Measurements from ENCODE around the gene SNTB2.
"Not testable (repeated sequence)": the region's sequence is repeated elsewhere in the genome, so short reads cannot be mapped to it uniquely, and the experiment has no call there.

Gene SNTB2

DNA sequence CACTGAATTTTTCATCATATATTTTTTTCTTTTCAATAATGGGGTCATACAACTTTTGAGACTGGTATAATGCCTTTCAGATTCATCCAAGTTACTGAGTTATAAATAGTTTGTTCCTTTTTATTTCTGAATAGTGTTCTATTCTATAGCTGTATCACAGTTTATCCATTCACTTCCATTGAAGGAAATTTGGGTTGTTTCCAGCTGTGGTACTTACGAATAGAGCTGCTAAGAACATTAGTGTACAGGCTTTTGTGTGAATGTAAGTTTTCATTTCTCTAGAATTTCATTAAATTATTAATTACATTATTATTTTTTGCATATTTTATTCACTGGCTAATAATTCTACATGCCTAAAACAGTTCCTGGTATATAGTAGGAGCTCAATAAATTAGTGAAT is 52.9 kb downstream of the SNTB2 start:
- no peak for DNase-seq

DNA sequence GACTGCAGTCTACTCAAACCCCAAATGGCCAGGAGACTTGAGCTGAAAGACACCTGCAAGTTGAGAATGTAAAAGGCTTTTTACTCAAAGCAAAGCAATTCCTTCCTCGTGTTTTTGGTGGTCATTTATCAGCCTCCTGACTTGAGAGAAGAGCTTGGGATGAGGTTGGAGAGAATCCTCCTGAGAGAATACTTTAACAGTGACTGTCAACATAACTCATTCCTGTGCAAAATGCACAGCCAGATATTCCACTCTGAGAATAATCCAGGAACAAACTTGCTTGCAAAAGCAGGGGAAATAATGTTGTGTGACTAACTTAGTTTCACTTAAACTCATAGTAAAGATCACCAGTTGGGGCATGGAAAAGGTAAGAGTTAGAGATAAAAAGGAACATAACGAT is 53.4 kb downstream of the SNTB2 start:
- no peak for DNase-seq

DNA sequence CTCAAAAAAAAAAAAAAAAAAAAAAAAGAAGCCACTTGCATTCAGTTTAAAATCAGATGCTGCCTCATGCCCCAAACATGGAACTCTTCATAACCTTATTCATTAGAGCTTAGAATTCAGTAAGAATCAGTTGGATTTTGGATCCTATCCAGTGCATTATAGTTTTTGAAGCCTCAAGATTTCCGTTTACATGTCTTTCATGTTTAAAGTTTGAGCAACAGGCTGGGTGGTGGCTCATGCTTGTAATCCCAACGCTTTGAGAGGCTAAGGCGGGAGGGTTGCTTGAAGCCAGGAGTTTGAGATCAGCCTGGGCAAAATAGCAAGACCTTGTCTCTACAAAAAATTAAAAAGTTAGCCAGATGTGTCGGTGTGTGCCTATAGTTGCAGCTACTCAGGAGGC is 55.0 kb downstream of the SNTB2 start:
- no peak for DNase-seq

DNA sequence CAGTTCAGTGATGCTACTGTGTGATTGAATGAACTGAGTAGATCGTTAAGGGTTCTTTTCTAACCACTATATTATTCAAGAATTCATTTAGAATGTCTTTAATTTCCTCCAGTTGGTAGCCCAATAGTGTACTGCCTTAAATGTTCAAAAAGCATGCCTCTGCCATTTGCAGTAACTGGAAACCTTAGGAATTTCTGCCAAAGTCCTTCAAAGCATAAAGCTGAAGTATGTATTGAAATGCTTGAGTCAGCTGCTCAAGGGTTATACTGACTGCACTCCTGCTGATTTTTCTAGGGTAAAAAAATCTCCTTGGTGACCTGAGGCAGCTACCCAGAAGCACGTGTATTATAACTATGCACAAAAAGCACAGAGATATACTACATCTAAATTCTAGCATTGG is 56.5 kb downstream of the SNTB2 start:
- DNase-seq, result no peak

DNA sequence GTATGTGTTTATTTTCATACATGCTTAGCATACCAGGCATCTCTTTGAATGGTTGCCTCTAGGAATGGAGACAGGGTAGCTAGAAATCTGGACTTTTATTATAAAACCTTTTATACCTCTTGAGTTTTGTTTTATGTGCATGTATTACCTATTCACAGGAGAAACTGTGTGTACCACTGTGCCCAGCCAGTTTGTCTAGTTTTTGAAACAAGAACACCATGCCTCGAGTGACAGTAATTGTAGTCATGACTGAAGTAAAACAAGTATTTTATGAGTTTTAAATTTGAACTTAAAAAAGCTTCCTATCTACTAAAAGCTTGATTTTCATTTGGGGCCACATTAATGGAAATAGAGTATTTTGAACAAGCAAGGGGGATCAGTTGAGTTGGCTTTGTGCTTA is 57.4 kb downstream of the SNTB2 start:
- DNase-seq, result no peak

DNA sequence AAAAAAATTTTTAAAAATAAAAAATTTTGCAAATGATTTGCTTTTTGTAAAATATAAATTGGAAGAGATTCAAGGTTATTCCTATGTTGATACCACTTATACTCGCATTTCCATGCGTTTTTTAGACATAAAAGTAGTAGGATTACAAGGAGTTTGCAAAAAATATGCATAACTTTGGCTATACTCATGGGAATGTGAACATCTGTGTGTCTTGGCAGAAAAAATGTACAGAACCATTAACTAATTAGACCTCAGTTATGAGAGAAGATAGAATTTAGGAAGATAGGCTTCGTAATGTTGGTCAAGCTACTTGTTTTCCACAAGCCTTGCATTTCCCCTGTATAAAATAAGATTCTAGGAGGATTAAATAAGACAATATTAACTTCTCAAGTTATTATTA is 63.1 kb downstream of the SNTB2 start:
- no peak for DNase-seq

DNA sequence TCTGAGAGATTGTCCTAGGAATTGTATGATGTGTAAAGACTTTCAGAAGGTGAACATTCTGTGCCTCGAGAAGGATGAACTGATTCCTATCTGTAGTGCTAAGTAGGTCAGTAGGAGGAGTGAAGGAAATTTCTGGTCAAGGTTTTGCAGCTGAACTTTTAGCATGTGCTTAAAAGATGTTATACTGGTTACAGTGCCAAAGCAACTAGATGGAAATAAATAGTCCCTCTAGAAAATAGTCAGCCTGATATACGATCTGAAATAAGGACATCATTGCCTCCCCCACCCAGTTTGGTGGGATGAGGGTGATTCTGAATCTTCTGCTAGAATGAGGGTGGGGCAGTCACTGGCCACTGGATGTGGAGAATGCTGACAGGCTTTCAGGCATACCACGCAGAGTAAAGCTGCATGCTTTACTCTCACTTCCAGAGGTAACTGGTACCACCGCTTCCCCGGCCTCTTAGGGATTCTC is 66.9 kb downstream of the SNTB2 start:
- no peak for DNase-seq

DNA sequence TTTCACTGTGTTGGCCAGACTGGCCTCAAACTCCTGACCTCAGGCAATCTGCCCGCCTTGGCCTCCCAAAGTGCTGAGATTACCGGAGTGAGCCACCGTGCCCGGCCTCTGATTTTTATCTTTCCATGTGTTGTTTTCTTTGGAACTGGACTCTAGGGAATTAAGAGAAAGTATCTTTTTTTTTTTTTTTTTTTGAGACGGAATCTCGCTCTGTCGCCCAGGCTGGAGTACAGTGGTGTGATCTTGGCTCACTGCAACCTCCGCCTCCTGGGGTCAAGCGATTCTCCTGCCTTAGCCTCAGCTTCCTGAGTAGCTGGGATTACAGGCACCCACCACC is 72.4 kb downstream of the SNTB2 start:
- not testable (repeated sequence) for DNase-seq

DNA sequence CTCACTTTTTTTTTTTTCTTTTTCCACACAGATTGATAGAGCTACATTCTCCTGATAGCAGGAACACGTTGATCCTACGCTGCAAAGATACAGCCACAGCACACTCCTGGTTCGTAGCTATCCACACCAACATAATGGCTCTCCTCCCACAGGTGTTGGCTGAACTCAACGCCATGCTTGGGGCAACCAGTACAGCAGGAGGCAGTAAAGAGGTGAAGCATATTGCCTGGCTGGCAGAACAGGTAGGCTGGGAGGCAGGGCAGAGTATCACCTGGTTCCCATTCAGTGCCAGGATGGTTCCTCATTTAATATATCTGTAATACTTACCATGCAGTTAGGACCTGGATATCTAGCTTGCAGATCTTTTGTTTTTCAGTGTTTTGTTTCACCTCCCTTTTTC is 73.1 kb downstream of the SNTB2 start:
- DNase-seq, result no peak

DNA sequence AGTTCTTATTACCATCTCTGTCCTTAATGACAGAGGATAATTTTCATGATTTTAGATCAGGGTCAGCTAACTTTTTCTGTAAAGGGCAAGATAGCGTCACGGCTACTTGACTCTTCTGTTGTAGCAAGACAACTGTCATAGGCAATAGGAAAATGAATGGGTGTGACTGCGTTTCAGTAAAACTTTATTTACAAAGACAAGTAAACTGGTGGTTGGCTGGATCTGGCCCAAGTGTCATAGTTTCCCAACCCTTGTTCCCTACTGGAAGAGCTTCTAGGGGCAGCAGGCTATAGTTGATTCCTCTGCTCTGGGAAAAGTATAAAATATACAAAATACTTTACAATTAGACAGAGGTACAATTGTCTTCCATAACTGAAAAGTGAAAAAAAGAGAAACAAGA is 73.5 kb downstream of the SNTB2 start:
- DNase-seq, result no peak

DNA sequence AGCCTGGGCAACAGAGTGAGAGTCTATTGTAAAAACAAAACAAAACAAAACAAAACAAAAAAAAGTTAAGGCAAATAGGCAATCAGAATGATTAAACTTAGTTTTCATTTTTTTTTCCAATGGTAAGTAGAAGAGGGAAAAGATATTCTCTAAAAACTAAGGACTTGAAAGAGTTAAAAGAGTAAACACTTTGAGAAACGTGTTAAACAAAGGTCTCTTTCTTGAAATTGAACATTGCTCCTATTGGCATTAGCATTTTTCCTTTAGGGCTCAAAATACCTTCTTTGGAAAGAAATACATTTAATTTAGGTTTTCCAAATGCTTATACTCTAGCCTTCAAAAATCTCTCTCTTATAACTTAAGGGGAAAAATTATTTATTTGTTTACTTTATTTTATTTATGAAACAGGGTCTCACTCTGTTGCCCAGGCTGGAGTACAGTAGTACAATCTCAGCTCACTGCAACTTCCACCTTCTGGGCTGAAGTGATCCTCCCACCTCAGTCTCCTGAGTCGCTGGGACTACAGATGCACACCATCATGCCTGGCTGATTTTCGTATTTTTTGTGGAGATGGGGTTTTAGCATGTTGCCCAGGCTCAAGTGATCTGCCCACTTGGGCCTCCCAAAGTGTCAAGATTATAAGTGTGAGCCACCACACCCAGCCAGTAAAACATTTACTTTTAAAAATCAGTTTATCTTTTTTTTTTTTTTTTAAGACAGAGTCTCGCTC is 79.5 kb downstream of the SNTB2 start:
- no peak for DNase-seq

DNA sequence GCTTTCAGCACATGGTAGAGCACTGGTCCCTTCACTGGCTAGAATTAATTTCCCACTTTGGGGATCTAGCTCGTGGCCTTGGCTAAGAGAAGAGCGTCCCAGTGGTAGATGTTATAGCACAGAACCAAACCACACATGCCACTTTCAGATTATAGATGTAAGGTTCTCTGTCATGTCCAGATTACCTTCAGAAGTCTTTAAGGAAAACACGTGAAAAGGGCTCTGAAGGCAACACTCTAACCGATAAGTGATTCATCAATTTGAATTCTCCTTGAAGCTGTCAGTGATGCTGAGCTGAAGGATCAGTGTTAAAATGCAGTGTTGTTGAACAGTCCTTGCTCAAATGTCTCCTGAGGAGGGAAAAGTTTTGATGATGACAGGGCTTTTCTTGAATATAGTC is 80.7 kb downstream of the SNTB2 start:
- no peak for DNase-seq

DNA sequence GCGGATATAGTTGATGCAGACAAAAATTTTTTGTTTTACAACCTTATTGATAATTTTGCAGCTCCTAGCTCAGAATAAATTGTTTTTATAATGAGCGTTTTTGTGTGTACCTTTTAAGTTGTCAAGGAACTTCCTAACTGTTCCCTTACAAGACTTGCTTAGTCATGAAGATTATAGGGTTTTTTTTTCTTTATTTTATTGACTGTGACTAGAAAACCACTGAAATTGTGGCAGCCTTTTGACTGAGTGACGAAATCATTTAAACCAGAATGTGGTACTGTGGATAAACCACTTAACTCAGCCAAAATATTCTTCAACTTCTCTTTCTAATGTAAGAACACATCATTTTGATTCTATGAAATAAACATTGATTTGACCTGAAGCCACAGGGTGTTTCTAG is 83.4 kb downstream of the SNTB2 start:
- DNase-seq, result no peak

DNA sequence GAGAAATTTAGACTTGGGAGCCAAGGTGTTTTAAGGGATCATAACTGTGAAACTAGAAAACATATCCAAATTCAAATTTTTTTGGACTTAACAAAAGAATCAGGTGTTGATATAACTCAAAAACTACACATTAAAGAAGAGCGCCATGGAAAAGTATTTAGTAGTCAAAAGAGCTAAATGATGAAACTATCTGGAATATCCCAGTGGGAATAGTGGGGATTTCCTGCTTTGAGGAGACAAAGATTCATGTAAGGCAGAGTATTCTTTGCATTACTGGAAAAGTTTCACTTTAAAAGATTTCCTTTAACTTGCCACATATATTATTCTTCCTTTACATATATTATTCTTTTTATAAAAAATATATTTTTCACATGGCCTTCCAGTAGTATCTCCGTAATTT is 83.9 kb downstream of the SNTB2 start:
- no peak for DNase-seq

DNA sequence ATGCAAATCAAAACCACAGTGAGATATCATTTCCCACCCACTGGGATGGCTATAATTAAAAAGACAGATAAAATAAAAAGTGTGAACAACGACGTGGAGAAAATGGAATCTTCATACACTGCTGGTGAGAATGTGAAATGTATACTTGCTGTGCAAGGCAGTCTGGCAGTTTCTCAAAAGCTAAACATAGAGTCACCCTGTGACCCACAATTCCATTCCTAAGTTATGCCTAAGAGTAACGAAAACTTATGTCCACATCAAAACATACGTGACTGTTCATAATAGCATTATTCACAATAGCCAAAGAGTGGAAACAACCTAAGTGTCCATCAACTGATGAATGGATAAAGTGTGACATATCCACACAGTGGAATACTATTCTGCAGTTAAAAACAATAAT is 86.0 kb downstream of the SNTB2 start:
- DNase-seq, result no peak

DNA sequence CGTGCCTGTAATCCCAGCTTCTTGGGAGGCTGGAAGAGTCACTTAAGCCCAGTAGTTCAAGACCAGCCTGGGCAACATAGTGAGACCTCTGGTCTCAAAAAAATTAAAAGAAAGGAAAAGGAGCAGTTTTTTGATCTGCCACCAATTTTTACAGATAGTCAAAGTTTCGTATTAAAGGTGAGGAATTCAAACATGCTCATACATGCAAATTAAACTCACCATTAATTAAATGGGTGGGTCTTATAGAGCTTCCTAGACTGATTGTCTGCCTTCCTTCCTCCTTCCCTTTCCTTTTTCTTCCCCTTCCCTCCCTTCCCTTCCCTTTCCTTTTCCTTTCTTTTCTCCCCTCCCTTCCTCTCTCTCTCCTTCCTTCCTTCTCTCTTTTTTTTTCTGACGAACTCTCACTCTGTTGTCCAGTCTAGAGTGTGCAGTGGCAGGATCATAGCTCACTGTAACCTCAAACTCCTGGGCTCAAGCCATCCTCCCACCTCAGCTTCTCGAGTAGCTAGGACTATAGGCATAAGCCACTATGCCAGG is 87.8 kb downstream of the SNTB2 start:
- no peak for DNase-seq

DNA sequence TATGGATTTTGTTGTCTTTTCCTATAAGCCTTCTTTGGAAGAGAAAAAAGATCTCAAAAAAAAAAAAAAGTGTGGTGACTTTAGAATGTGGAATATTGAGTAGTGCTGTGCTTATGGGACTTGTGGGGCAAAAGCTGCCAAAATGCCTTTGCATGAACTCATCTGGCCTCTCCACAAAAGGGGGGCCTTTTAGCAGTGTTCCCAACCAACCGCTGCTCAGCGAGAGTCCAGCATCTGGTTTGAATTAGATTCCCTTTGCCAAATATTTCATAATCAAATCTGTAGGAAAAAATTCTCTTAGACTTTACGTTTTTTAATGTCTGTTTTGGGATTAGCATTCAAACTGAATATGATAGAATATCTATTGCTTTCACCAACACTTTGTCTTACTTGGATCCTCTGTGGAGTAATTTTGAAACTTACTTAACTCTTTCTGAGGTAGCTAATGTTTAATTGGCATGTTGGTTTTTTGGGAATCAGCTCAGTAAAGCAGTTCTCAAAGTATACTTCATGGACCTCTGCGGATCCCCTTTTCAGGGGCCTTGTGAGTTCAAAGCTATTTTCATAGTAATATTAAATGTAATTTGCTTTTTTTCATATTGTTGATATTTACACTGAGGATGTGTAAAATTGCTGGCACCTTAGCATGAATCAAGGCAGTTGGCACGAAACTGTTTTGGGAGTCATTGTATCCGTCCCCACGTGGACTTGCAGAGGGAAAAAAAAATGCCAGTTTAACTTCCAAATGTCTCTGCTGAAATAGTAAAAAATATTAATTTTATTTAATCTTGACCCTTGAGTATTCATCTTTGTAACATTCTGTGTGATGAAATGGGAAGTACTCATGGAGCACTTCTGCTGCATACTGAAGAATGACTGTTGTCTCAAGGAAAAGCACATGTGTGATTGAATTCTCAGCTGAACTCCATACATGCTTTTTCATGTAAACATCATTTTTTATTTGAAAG is 89.5 kb downstream of the SNTB2 start:
- no peak for DNase-seq

DNA sequence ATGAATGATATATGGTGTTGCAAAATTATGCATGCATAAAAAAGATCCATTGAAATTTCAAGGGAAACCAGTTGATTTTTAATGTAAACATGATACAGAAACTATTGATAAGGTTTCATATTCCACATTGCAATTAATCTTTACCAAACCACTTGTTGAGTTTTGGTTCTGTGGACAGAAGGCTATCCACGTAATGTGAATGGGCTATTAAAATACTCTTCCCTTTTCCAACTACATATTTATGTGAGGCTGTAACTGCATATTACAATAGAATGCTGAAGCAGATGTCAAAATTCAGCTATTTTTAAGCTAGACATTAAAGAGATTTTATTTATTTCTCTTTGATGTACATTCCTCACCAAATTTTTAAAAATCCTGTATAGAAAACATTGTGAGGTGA is 90.4 kb downstream of the SNTB2 start:
- DNase-seq, result no peak

DNA sequence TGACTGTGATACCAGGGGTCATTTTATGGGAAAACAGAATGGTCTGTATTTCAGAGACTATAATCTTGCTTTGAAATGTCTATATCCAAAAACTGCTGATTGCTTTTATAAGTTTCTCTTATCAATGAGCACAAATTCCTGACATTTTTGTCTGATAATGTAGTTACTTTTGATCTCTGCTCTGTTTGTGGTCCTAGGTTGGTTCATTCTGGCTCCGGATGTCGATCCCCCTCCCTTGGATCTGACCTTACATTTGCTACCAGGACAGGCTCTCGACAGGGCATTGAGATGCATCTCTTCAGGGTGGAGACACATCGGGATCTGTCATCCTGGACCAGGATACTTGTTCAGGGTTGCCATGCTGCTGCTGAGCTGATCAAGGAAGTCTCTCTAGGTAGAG is 96.9 kb downstream of the SNTB2 start:
- no peak for DNase-seq

DNA sequence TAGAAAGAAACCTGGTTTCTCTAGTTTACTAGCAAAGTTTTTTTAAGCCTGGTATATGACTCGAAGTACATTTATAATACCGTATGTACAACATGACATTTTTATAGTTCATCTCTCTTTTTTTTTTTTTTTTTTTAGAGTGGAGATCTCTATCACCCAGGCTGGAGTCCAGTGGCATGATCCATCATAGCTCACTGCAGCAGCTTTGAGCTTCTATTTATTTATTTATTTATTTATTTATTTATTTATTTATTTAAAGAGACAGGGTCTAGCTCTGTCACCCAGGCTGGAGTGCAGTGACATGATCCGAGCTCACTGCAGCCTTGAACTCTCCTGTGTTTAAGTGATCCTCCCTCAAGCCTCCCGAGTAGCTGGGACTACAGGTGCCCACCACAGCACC is 98.3 kb downstream of the SNTB2 start:
- no peak for DNase-seq

DNA sequence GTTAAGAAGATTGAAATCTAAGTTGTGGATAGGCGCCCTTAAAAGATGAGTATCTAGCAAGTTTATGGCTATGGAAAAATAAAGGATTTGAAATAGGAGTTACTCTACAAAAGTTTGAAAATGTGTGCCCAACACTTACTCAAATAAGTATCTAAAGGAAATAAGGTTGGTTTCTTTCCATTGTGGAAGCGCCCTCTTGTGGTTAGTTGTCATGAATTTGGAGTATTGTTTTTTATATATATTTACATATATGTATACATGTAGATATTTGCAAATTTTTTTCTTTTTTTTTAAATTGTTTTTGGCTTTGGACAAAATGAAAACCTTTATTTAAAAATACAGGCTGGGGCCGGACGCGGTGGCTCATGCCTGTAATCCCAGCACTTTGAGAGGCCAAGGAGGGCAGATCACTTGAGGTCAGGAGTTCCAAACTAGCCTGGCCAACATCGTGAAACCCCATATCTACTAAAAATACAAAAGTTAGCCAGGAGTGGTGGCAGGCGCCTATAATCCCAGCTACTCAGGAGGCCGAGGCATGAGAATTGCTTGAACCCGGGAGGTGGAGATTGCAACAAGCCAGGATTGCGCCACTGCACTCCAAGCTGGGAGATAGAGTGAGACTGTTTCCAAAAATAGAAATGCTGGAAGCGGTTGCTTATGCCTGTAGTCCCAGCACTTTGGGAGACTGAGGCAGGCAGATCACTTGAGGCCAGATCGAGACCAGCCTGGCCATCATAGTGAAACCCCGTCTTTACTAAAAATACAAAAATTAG is 100.2 kb downstream of the SNTB2 start:
- DNase-seq, result peak in 1 of 2 experiments; percentile 25

DNA sequence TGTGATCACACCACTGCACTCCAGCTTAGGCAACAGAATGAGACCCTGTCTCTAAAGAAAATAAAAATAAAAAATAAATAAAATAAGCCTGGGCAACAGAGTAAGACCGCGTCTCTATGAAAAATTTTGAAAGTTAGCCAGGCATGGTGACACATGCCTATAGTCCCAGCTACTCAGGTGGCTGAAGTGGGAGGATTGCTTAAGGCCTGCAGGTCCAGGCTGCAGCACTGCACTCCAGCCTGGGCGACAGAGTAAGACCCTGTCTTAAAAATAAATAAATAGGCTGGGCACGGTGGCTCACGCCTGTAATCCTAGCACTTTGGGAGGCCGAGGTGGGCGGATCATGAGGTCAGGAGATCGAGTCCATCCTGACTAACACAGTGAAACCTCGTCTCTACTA is 104.7 kb downstream of the SNTB2 start:
- not testable (repeated sequence) for DNase-seq

DNA sequence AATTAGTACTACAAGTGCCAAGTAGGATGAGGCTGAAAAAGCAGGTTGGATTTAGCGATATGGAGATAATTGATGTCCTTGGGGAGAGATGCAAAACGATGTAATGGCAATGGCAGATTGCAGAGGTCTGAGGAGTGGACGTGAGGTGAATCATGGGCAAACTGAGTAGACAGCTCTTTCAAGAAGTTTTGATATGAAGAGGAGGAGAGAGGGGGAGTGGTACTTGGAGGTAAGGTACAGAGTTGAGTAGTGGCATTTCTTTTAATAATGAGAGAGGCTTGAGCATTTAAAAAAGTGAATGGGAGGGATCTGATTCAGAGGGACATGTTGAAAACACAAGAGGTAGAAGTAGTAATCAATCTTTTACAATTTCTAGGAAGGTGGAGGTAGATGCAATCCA is 106.4 kb downstream of the SNTB2 start:
- no peak for DNase-seq

Data from activated CD4-positive, alpha-beta T cell treated with anti-CD3 and anti-CD28 coated beads, Interleukin-2, amount 50 U/mL, for 48 hours (primary cell).